Activated B cell treated with CpG ODN at 0.5 μM for 24 hours (primary cell): ENCODE data around the gene LEMD1. TPM values are rescaled to one million over a fixed set of nuclear protein-coding genes. Genes with fewer than 3 reads are reported as not detected.
"Not testable (repeated sequence)": the region's sequence is repeated elsewhere in the genome, so short reads cannot be mapped to it uniquely, and the experiment has no call there.

Source experiments
- ATAC-seq: fragments of 200-7000 bp; cut with Tn5 transposase; one replicate; pipeline ENCODE4 v1.10.0; 2021; ENCODE audit warnings: low read depth, mild to moderate bottlenecking, moderate library complexity
- CTCF ChIA-PET: fragments of 350-600 bp; sonication (Branson Sonifier 250); formaldehyde crosslinking; loops from one replicate; lab custom pipeline; 2021; ENCODE audit warnings: antibody characterized with exemption; lab: Charles Lee
- POLR2A ChIA-PET: fragments of 350-600 bp; sonication (Branson Sonifier 250); formaldehyde crosslinking; loops from one replicate; lab custom pipeline; 2021; ENCODE audit warnings: antibody characterized with exemption; lab: Charles Lee
- DNase-seq: peaks from one replicate; pipeline ENCODE4 v3.0.0; 2022
- H3K27ac Mint-ChIP-seq: one replicate; pipeline ENCODE4 v1.8.0; 2020; ENCODE audit warnings: mixed read lengths
- H3K27me3 Mint-ChIP-seq: one replicate; pipeline ENCODE4 v1.8.0; 2021; ENCODE audit warnings: mixed read lengths
- H3K36me3 Mint-ChIP-seq: one replicate; pipeline ENCODE4 v1.8.0; 2021; ENCODE audit warnings: low read depth, mixed read lengths
- H3K4me1 Mint-ChIP-seq: one replicate; pipeline ENCODE4 v1.8.0; 2021; ENCODE audit warnings: mixed read lengths
- H3K4me3 Mint-ChIP-seq: one replicate; pipeline ENCODE4 v1.8.0; 2020; ENCODE audit warnings: mild to moderate bottlenecking, mixed read lengths
- H3K9me3 Mint-ChIP-seq: one replicate; pipeline ENCODE4 v1.8.0; 2020; ENCODE audit warnings: mixed read lengths
- intact Hi-C: fragments of 100-400 bp; cut with micrococcal nuclease; formaldehyde crosslinking; loops from one replicate; pipeline ENCODE4 v1.15.1; 2024
- total RNA-seq: library from RNA; stranded (reverse); gene quantifications from 2 replicates; pipeline ENCODE4 v1.2.3, GENCODE V29; 2022
- TF ChIP-seq, protein P1 (sequence below): fragments of 200-600 bp; IDR thresholded peaks from one replicate; pipeline ENCODE4 v1.8.0; 2022; ENCODE audit warnings: antibody characterized with exemption, mild to moderate bottlenecking

Gene LEMD1
- total RNA-seq, 1 donor from 2014 or later: not detected

DNA sequence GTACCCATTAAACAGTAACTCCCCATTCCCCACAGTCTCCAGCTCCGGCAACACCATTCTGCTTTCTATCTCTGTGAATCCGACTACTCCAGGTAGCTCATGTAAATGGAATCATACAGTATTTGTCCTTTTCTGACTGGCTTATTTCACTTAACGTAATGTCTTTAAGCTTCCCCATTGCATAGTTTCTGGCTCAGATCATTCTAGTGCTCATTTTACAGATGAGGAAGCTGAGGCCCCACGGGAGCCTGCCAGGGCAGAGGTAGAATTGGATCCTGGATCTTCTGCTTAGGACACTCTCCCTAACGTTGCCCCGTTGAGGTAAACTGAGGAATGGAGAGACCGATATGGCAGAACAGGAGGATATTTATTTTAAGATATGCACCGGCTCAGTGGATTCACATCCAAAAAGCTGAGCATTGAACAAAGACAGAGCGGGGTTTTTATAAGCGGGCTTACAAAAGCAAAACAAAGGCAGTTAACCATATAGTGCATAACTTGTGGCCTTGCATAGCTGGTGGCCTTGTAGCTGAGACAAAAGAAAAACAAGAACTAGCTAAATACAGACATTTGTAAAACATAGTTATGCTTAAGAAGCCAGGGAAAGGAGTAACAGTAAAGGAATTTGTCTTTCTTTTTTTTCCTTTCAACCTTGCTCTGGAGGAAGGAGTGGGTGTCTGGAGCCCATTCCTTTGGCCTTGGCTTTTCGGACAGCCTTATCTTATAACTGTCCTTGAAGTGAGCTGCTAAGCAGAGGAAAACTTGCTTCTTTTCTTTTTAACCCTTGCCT lies 49.8 kb downstream of the LEMD1 start:
- intact Hi-C loops: no loop called here
- H3K4me3 Mint-ChIP-seq: no peak overlapping the region
- ATAC-seq (no peak), DNase-seq (no peak)
- TF ChIP-seq, protein P1, sequence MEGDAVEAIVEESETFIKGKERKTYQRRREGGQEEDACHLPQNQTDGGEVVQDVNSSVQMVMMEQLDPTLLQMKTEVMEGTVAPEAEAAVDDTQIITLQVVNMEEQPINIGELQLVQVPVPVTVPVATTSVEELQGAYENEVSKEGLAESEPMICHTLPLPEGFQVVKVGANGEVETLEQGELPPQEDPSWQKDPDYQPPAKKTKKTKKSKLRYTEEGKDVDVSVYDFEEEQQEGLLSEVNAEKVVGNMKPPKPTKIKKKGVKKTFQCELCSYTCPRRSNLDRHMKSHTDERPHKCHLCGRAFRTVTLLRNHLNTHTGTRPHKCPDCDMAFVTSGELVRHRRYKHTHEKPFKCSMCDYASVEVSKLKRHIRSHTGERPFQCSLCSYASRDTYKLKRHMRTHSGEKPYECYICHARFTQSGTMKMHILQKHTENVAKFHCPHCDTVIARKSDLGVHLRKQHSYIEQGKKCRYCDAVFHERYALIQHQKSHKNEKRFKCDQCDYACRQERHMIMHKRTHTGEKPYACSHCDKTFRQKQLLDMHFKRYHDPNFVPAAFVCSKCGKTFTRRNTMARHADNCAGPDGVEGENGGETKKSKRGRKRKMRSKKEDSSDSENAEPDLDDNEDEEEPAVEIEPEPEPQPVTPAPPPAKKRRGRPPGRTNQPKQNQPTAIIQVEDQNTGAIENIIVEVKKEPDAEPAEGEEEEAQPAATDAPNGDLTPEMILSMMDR: no peak
- no peak overlapping the region for H3K27ac Mint-ChIP-seq
- ChIA-PET CTCF (interaction anchor here (2.4 kb wide), 1 partner anchor 18 kb away, joined by 7 read pairs; no protein-coding TSS in a partner anchor), POLR2A (no interaction called here)
- H3K36me3 Mint-ChIP-seq: no peaks in the 10 kb centered on the region
- H3K4me1 Mint-ChIP-seq: no peaks in the 10 kb centered on the region
- no peaks in the 10 kb centered on the region for H3K9me3 Mint-ChIP-seq
- peaks cover 29% of the 10 kb centered on the region for H3K27me3 Mint-ChIP-seq

DNA sequence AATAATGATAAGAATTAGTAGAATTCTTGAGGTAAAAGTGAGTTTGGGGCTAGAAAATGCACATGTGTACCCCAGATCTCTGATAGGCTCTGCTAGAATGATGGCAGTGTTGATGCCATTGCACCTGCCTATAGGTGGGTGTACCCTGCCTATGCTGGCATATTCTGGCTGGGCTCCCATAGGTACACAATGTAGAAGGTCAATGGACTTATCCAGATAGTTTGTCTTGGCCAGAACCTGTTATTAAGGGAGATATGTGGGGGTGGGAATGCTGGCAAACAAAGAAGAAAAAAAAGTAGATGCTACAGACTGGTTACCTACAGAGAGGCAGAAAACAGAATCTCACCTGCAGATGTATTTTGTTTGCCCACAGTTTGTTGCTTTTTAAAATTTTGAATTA lies 51.1 kb downstream of the LEMD1 start:
- ATAC-seq: no peak
- TF ChIP-seq, protein P1: no peak
- no peak for DNase-seq
- Mint-ChIP-seq H3K27me3 (peaks cover 19% of the 10 kb centered on the region), H3K36me3 (no peaks in the 10 kb centered on the region), H3K27ac (no peak overlapping the region), H3K9me3 (no peaks in the 10 kb centered on the region), H3K4me3 (no peak overlapping the region), H3K4me1 (no peaks in the 10 kb centered on the region)
- CTCF ChIA-PET: interaction anchor here (2.4 kb wide), 1 partner anchor 16 kb away, joined by 7 read pairs; no protein-coding TSS in a partner anchor
- POLR2A ChIA-PET: no interaction called here
- intact Hi-C loops: no loop called here

DNA sequence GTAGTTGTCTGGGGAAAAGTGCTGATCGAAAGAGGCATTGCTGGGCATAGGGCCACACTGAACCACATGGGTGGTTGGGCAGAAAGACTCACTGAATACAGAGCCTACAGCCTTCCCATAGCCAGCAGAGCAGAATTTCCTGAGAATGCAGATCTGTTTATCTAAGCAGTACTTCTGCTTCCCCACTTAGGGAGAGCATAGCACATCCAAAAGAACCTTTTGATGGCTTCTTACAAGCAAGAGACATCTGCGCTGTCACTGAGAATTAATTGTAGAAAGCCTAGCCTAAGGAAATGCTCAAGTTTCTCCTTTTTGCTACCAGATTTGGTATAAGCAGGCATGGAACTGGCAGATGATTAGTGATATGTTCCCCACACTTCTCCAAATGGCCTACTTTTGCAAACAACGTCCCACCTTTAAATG lies 52.1 kb downstream of the LEMD1 start:
- intact Hi-C loops: no loop called here
- CTCF ChIA-PET: interaction anchor here (2.4 kb wide), 1 partner anchor 15 kb away, joined by 7 read pairs; no protein-coding TSS in a partner anchor
- TF ChIP-seq, protein P1: no peak

DNA sequence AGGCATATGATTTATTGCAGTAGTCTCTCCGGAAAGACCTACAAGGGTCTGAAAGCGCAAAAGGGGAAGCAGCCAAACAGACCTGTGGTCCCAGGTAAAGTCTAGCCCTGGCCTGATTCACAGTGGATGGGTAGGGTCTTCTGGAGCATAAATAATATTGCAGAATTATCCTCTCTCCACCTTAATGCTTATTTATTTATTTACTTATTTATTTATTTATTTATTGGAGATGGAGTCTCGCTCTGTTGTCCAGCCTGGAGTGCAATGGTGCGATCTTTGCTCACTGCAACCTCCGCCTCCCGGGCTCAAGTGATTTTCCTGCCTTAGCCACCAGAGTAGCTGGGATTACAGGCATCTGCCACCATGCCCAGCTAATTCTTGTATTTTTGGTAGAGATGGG lies 53.4 kb downstream of the LEMD1 start:
- TF ChIP-seq, protein P1: no peak
- Mint-ChIP-seq H3K27ac (no peak overlapping the region), H3K4me3 (no peak overlapping the region), H3K27me3 (peaks cover 10% of the 10 kb centered on the region), H3K9me3 (no peaks in the 10 kb centered on the region), H3K36me3 (no peaks in the 10 kb centered on the region), H3K4me1 (no peaks in the 10 kb centered on the region)
- ChIA-PET CTCF (no interaction called here), POLR2A (no interaction called here)
- intact Hi-C loops: no loop called here
- ATAC-seq: no peak
- no peak for DNase-seq

More for the DNA sequence above, 52.1 kb downstream of the LEMD1 start:
- Mint-ChIP-seq H3K27me3 (peaks cover 16% of the 10 kb centered on the region), H3K27ac (no peak overlapping the region), H3K9me3 (no peaks in the 10 kb centered on the region), H3K4me1 (no peaks in the 10 kb centered on the region), H3K36me3 (no peaks in the 10 kb centered on the region), H3K4me3 (no peak overlapping the region)
- DNase-seq (no peak), ATAC-seq (no peak)
- POLR2A ChIA-PET: no interaction called here

DNA sequence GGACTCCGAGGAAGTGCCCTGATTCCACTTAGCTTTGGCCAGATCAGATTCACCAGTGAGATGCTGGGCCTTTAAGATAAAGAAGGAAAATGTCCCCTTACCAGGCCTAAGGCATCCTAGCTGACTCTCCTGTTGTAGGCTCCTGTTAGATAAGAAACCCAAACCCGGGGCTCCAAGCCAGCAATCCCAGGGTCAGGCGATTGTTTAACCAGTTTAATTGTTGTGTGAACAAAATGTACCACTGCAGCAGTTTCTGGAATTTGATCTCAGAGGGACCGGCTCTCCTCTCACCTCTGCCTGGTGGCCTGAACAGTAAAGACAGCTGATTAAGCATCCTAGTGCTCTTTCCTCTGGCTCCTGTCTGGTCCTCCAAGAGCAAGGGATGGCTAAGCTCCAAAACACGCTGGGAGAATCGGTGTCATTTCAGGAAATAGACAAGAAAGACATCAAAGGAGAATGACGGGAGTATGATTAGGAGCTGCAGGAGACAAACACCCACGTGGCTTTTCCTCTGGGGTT lies 55.9 kb downstream of the LEMD1 start:
- CTCF ChIA-PET: no interaction called here
- no peak overlapping the region for H3K4me3 Mint-ChIP-seq
- H3K9me3 Mint-ChIP-seq: no peaks in the 10 kb centered on the region

DNA sequence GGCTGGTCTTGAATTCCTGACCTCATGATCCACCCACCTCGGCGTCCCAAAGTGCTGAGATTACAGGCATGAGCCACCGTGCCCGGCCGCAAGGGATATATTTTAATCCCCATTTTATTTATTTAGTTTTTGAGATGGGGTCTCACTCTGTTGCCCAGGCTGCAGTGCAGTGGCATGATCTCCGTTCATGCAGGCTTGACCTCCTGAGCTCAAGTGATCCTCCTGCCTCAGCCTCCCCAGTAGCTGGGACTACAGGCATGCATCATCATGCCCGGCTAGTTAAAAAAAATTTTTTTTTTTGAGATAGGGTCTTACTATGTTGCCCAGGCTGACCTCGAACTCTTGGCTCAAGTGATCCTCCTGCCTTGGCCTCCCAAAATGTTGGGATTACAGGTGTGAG lies 56.8 kb downstream of the LEMD1 start:
- CTCF ChIA-PET, DNase-seq, H3K9me3 Mint-ChIP-seq, H3K4me3 Mint-ChIP-seq, H3K36me3 Mint-ChIP-seq, intact Hi-C loops, ATAC-seq, H3K27me3 Mint-ChIP-seq, POLR2A ChIA-PET, H3K27ac Mint-ChIP-seq, H3K4me1 Mint-ChIP-seq: not testable (repeated sequence)

More for the DNA sequence above, 55.9 kb downstream of the LEMD1 start:
- Mint-ChIP-seq H3K4me1 (no peaks in the 10 kb centered on the region), H3K27me3 (peaks cover 4% of the 10 kb centered on the region), H3K36me3 (no peaks in the 10 kb centered on the region), H3K27ac (no peak overlapping the region)
- POLR2A ChIA-PET: no interaction called here
- TF ChIP-seq, protein P1: no peak
- DNase-seq (no peak), ATAC-seq (no peak)
- intact Hi-C loops: no loop called here
